ENCODE measurements around the gene SERGEF.

- TF ChIP-seq CTCF (IDR thresholded peaks at IDR 0.05) (no peak), POLR2A (IDR thresholded peaks at IDR 0.05) (no peak)
Observed at GRCh38 chr11:17850336-17850735, 162.5 kb downstream of the SERGEF start.

Data from heart left ventricle (tissue), 13 donors.